GM12892 (cell line): ENCODE results near the gene APOBEC3A.
A peak's percentile ranks its signal among the peaks of the same experiment; 100 is the strongest.
"Not testable (repeated sequence)": the region's sequence is repeated elsewhere in the genome, so short reads cannot be mapped to it uniquely, and the experiment has no call there.

Experiments used
- DNase-seq: peaks from one replicate; pipeline ENCODE4 v3.0.0; 2011; ENCODE audit not compliant: insufficient read length
- FAIRE-seq: peaks from 2 replicates; lab custom pipeline; 2011; peaks lifted over from hg19 to GRCh38; lab: Jason Lieb, UNC
- POLR2A ChIP-seq: IDR thresholded peaks from 2 replicates; pipeline ENCODE4 v1.6.1; 2011; ENCODE audit warnings: low read depth, low read length, control low read depth
- POLR2AphosphoS5 ChIP-seq: IDR thresholded peaks from 2 replicates; pipeline ENCODE4 v1.6.1; 2011; ENCODE audit warnings: low read depth, low read length, control low read depth
- TAF1 ChIP-seq: IDR thresholded peaks from 2 replicates; pipeline ENCODE4 v1.6.1; 2011; ENCODE audit warnings: low read depth, mild to moderate bottlenecking, control low read depth, low read length, borderline replicate concordance

APOBEC3A gene

GRCh38 chr22:38944653-38945052 is 12.8 kb upstream of the APOBEC3A start:
- no peak for TF ChIP-seq TAF1
- FAIRE-seq (no peak), DNase-seq (no peak)

GRCh38 chr22:38945706-38946338 is 11.6 kb upstream of the APOBEC3A start:
- FAIRE-seq, DNase-seq: not testable (repeated sequence)

GRCh38 chr22:38946771-38947170 is 10.6 kb upstream of the APOBEC3A start:
- FAIRE-seq (no peak), DNase-seq (no peak)

GRCh38 chr22:38947321-38948140 is 9.9 kb upstream of the APOBEC3A start:
- TF ChIP-seq POLR2AphosphoS5 (no peak), TAF1 (no peak), POLR2A (no peak)
- FAIRE-seq, result peak; percentile 27
- no peak for DNase-seq

More at GRCh38 chr22:38946771-38947170, 10.6 kb upstream of the APOBEC3A start:
- no peak for TF ChIP-seq TAF1
- TF ChIP-seq POLR2A, result no peak
- TF ChIP-seq POLR2AphosphoS5, result no peak

GRCh38 chr22:38948181-38948940 is 9.0 kb upstream of the APOBEC3A start:
- no peak for TF ChIP-seq POLR2AphosphoS5
- no peak for TF ChIP-seq TAF1
- no peak for TF ChIP-seq POLR2A
- FAIRE-seq, result no peak
- no peak for DNase-seq

- DNase-seq (no peak), FAIRE-seq (no peak)
- TF ChIP-seq TAF1, result no peak
- no peak for TF ChIP-seq POLR2AphosphoS5
- TF ChIP-seq POLR2A, result no peak
These were observed 7.5 kb upstream of the APOBEC3A start for GRCh38 chr22:38949889-38950405.

- DNase-seq (no peak), FAIRE-seq (peak; percentile 51)
- TF ChIP-seq POLR2AphosphoS5 (no peak), TAF1 (no peak), POLR2A (no peak)
These were observed 6.7 kb upstream of the APOBEC3A start for GRCh38 chr22:38950527-38951295.

GRCh38 chr22:38951734-38952133 is 5.7 kb upstream of the APOBEC3A start:
- DNase-seq (no peak), FAIRE-seq (no peak)
- no peak for TF ChIP-seq POLR2A
- no peak for TF ChIP-seq POLR2AphosphoS5
- TF ChIP-seq TAF1, result no peak

- FAIRE-seq (no peak), DNase-seq (no peak)
- no peak for TF ChIP-seq POLR2A
- TF ChIP-seq POLR2AphosphoS5, result no peak
- no peak for TF ChIP-seq TAF1
These were observed 5.0 kb upstream of the APOBEC3A start for GRCh38 chr22:38952281-38952993.

GRCh38 chr22:38953091-38953490 is 4.3 kb upstream of the APOBEC3A start:
- FAIRE-seq (peak; percentile 66), DNase-seq (no peak)
- TF ChIP-seq TAF1, result no peak
- TF ChIP-seq POLR2AphosphoS5, result no peak
